GM12892 (cell line): Measurements from ENCODE around the gene NPY4R2.
"Not testable (repeated sequence)": the region's sequence is repeated elsewhere in the genome, so short reads cannot be mapped to it uniquely, and the experiment has no call there.

Source experiments
- POLR2A ChIP-seq: IDR thresholded peaks from 2 replicates; pipeline ENCODE4 v1.6.1; 2011; ENCODE audit warnings: low read depth, low read length, control low read depth
- POLR2AphosphoS5 ChIP-seq: IDR thresholded peaks from 2 replicates; pipeline ENCODE4 v1.6.1; 2011; ENCODE audit warnings: low read depth, low read length, control low read depth
- TAF1 ChIP-seq: IDR thresholded peaks from 2 replicates; pipeline ENCODE4 v1.6.1; 2011; ENCODE audit warnings: low read depth, mild to moderate bottlenecking, control low read depth, low read length, borderline replicate concordance

- not testable (repeated sequence) for TF ChIP-seq POLR2A, POLR2AphosphoS5, TAF1
Observed at GRCh38 chr10:47922503-47922902, 4.0 kb downstream of the NPY4R2 start.
